NB4 (cell line): ENCODE results near the gene NUPR1.

Experiments used
- DNase-seq: peaks from one replicate; pipeline ENCODE4 v3.0.0; 2010; ENCODE audit warnings: low read depth
- H3K4me3 ChIP-seq: one replicate; pipeline ENCODE4 v1.5.1; 2011; ENCODE audit warnings: mild to moderate bottlenecking, low read depth, low read length, moderate library complexity
- MYC ChIP-seq: IDR thresholded peaks from 2 replicates; pipeline ENCODE4 v1.6.1; 2011; ENCODE audit warnings: low read depth, low read length
- POLR2A ChIP-seq: IDR thresholded peaks from 2 replicates; pipeline ENCODE4 v1.6.1; 2011; ENCODE audit warnings: mild to moderate bottlenecking; ENCODE audit not compliant: insufficient read length; ENCODE audit errors: extremely low read depth
- TF ChIP-seq, protein P1 (sequence below): IDR thresholded peaks from one replicate; pipeline ENCODE4 v1.5.1; 2012; ENCODE audit warnings: low read depth, low read length
- TF ChIP-seq, protein P2 (sequence below): IDR thresholded peaks from 2 replicates; pipeline ENCODE4 v1.6.1; 2011; ENCODE audit warnings: low read depth, low read length

Gene NUPR1

GRCh38 chr16:28524681-28525171 lies 14.0 kb downstream of the NUPR1 start:
- no peak overlapping the region for H3K4me3 ChIP-seq
- peak; percentile 70 for DNase-seq
- TF ChIP-seq, protein P1, sequence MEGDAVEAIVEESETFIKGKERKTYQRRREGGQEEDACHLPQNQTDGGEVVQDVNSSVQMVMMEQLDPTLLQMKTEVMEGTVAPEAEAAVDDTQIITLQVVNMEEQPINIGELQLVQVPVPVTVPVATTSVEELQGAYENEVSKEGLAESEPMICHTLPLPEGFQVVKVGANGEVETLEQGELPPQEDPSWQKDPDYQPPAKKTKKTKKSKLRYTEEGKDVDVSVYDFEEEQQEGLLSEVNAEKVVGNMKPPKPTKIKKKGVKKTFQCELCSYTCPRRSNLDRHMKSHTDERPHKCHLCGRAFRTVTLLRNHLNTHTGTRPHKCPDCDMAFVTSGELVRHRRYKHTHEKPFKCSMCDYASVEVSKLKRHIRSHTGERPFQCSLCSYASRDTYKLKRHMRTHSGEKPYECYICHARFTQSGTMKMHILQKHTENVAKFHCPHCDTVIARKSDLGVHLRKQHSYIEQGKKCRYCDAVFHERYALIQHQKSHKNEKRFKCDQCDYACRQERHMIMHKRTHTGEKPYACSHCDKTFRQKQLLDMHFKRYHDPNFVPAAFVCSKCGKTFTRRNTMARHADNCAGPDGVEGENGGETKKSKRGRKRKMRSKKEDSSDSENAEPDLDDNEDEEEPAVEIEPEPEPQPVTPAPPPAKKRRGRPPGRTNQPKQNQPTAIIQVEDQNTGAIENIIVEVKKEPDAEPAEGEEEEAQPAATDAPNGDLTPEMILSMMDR, result no peak
- TF ChIP-seq POLR2A, result no peak

GRCh38 chr16:28522792-28523191 lies 16.0 kb downstream of the NUPR1 start:
- H3K4me3 ChIP-seq, result no peak overlapping the region
- no peak for DNase-seq
- TF ChIP-seq, protein P1, result no peak
- TF ChIP-seq POLR2A, result no peak
- TF ChIP-seq, protein P2, sequence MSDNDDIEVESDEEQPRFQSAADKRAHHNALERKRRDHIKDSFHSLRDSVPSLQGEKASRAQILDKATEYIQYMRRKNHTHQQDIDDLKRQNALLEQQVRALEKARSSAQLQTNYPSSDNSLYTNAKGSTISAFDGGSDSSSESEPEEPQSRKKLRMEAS, result no peak
- no peak for TF ChIP-seq MYC

- DNase-seq, result no peak
- TF ChIP-seq, protein P1, result no peak
- TF ChIP-seq, protein P2, result no peak
- TF ChIP-seq POLR2A (no peak), MYC (no peak)
- H3K4me3 ChIP-seq, result no peak overlapping the region
Observed at GRCh38 chr16:28521436-28521835, 17.3 kb downstream of the NUPR1 start.

DNA sequence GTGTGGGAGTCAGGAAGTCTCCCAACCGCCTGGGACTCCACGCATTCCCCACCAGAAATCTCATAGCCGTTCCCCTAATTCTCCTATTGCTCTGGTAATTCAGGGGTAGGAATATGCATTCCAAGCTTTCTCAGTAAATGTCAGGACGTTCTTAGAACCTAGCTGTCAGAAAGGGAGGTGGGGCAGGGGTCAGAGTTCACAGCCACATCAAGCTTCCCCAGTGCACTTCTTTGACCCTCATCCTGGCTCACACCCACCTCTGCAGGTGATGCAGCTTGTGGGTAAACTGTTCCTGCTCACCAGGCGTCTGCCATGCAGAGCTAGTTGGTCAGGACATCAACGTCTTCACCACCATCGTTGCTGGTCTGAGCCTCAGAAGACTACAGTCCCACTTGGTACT lies 18.1 kb downstream of the NUPR1 start:
- DNase-seq, result no peak
- H3K4me3 ChIP-seq, result no peak overlapping the region
- TF ChIP-seq, protein P1, result no peak
- TF ChIP-seq POLR2A, result no peak
- TF ChIP-seq MYC, result no peak
- TF ChIP-seq, protein P2, result no peak

GRCh38 chr16:28514246-28514645 lies 24.5 kb downstream of the NUPR1 start:
- TF ChIP-seq, protein P2, result no peak
- TF ChIP-seq MYC, result no peak
- TF ChIP-seq, protein P1, result no peak
- TF ChIP-seq POLR2A, result no peak
- DNase-seq, result no peak
- H3K4me3 ChIP-seq, result no peak overlapping the region

- DNase-seq, result no peak
- TF ChIP-seq MYC, result no peak
- no peak for TF ChIP-seq POLR2A
- TF ChIP-seq, protein P1, result no peak
- TF ChIP-seq, protein P2, result no peak
- H3K4me3 ChIP-seq, result no peak overlapping the region
Observed at GRCh38 chr16:28513484-28514181, 25.1 kb downstream of the NUPR1 start.
